B cell (primary cell): ENCODE measurements around the gene YPEL4.

Experiments used
- CTCF ChIP-seq: fragments of 200-600 bp; IDR thresholded peaks from one replicate; pipeline ENCODE4 v1.8.0; 2022; ENCODE audit warnings: antibody characterized with exemption, mild to moderate bottlenecking
- EZH2 ChIP-seq: IDR thresholded peaks from 2 replicates; pipeline ENCODE4 v1.6.1; 2012; ENCODE audit warnings: borderline replicate concordance, low read depth, mild to moderate bottlenecking, moderate library complexity, low read length; ENCODE audit not compliant: insufficient read depth, poor library complexity, severe bottlenecking

- no peak for TF ChIP-seq CTCF
- TF ChIP-seq EZH2: no peak
Measured at GRCh38 chr11:57597916-57598830, 51.5 kb downstream of the YPEL4 start.
